B cell (primary cell): ENCODE data around the gene C18orf63. TPM values are rescaled to one million over a fixed set of nuclear protein-coding genes. Genes with fewer than 3 reads are reported as not detected.

ENCODE experiments used
- ATAC-seq: fragments of 200-7000 bp; cut with Tn5 transposase; one replicate; pipeline ENCODE4 v1.10.0; 2021; ENCODE audit warnings: low read depth, mild to moderate bottlenecking, moderate number of reproducible peaks, moderate library complexity
- CTCF ChIA-PET: fragments of 350-600 bp; sonication (Branson Sonifier 250); formaldehyde crosslinking; loops from one replicate; lab custom pipeline; 2021; ENCODE audit warnings: antibody characterized with exemption, inconsistent platforms; lab: Charles Lee
- POLR2A ChIA-PET: fragments of 350-600 bp; sonication (Branson Sonifier 250); formaldehyde crosslinking; loops from one replicate; lab custom pipeline; 2021; ENCODE audit warnings: antibody characterized with exemption; lab: Charles Lee
- DNase-seq: peaks from one replicate; pipeline ENCODE4 v3.0.0; 2013
- H2AFZ ChIP-seq: 2 replicates; pipeline ENCODE4 v1.6.1; 2012; ENCODE audit warnings: mild to moderate bottlenecking, low read depth, low read length; ENCODE audit not compliant: insufficient read depth, poor library complexity, severe bottlenecking
- H3K27ac ChIP-seq, 2 donors: 1 replicate in 1 of 2; 2 replicates in 1 of 2; pipeline ENCODE4 v1.5.1; 2012 to 2013; ENCODE audit warnings: low read length in 2 of 2, mild to moderate bottlenecking in 2 of 2, moderate library complexity in 1 of 2
- H3K27me3 ChIP-seq, 4 experiments: fragments of 200-600 bp in 1 of 4; sonication (generic) in 1 of 4; replicated peaks in 1 of 4; 1 replicate in 2 of 4; 2 replicates in 2 of 4; pipeline versions ENCODE4 v1.6.1 to v1.7.0; 2013 to 2016; ENCODE audit warnings: low read length in 3 of 4, mild to moderate bottlenecking in 2 of 4, mixed read lengths in 1 of 4, moderate library complexity in 1 of 4; ENCODE audit not compliant: insufficient read depth in 4 of 4, control insufficient read depth in 3 of 4; ENCODE audit errors: control extremely low read depth in 1 of 4
- H3K36me3 ChIP-seq, 2 experiments: replicated peaks in 1 of 2; 1 replicate in 1 of 2; 2 replicates in 1 of 2; pipeline versions ENCODE4 v1.6.1 to v1.7.1; 2013; ENCODE audit warnings: low read length in 1 of 2; ENCODE audit not compliant: insufficient read depth in 2 of 2, control insufficient read depth in 1 of 2; ENCODE audit errors: control extremely low read depth in 1 of 2, extremely low read depth in 1 of 2
- H3K4me1 ChIP-seq, 2 donors: fragments of 200-600 bp in 1 of 2; sonication (generic) in 1 of 2; 1 replicate in 1 of 2; 2 replicates in 1 of 2; pipeline versions ENCODE4 v1.5.1 to v1.6.1; 2013 to 2017; ENCODE audit warnings: low read length in 2 of 2; ENCODE audit not compliant: control insufficient read depth in 2 of 2, insufficient read depth in 2 of 2
- H3K4me2 ChIP-seq: replicated peaks from 2 replicates; pipeline ENCODE3; 2012; ENCODE audit warnings: mild to moderate bottlenecking, low read depth, low read length; ENCODE audit not compliant: poor library complexity, severe bottlenecking
- H3K4me3 ChIP-seq, 5 experiments: fragments of 200-600 bp in 1 of 5; sonication (generic) in 1 of 5; 1 replicate in 3 of 5; 2 replicates in 2 of 5; pipeline versions ENCODE4 v1.5.1 to v1.7.0; 2011 to 2016; ENCODE audit warnings: low read length in 4 of 5, mild to moderate bottlenecking in 4 of 5, low read depth in 2 of 5, control low read depth in 1 of 5, moderate library complexity in 1 of 5; ENCODE audit not compliant: insufficient read depth in 1 of 5; ENCODE audit errors: control extremely low read depth in 1 of 5, extremely low read depth in 1 of 5
- H3K79me2 ChIP-seq: fragments of 200-600 bp; sonication (generic); one replicate; pipeline ENCODE4 v1.6.0; 2016; ENCODE audit warnings: low read length; ENCODE audit not compliant: control insufficient read depth, insufficient read depth
- H3K9ac ChIP-seq: fragments of 200-600 bp; sonication (generic); 2 replicates; pipeline ENCODE4 v1.6.1; 2017; ENCODE audit warnings: mild to moderate bottlenecking, low read length, moderate library complexity
- H3K9me3 ChIP-seq, 3 donors: one replicate each; pipeline versions ENCODE4 v1.6.1 to v1.7.1; 2013; ENCODE audit warnings: low read length in 2 of 3; ENCODE audit not compliant: control insufficient read depth in 2 of 3, insufficient read depth in 1 of 3; ENCODE audit errors: control extremely low read depth in 1 of 3
- H4K20me1 ChIP-seq: 2 replicates; pipeline ENCODE4 v1.6.0; 2012; ENCODE audit warnings: mild to moderate bottlenecking, low read length; ENCODE audit not compliant: insufficient read depth, control insufficient read depth, poor library complexity, severe bottlenecking
- H3K27ac Mint-ChIP-seq: one replicate; pipeline ENCODE4 v1.8.0; 2021; ENCODE audit warnings: mixed read lengths
- H3K27me3 Mint-ChIP-seq: one replicate; pipeline ENCODE4 v1.8.0; 2021; ENCODE audit warnings: mixed read lengths
- H3K4me1 Mint-ChIP-seq: one replicate; pipeline ENCODE4 v1.8.0; 2021; ENCODE audit warnings: mixed read lengths
- H3K4me3 Mint-ChIP-seq: one replicate; pipeline ENCODE4 v1.8.0; 2021; ENCODE audit warnings: mixed read lengths
- H3K9me3 Mint-ChIP-seq: one replicate; pipeline ENCODE4 v1.8.0; 2022; ENCODE audit warnings: mixed read lengths; ENCODE audit not compliant: insufficient read depth
- EZH2 ChIP-seq: IDR thresholded peaks from 2 replicates; pipeline ENCODE4 v1.6.1; 2012; ENCODE audit warnings: borderline replicate concordance, low read depth, mild to moderate bottlenecking, moderate library complexity, low read length; ENCODE audit not compliant: insufficient read depth, poor library complexity, severe bottlenecking
- WGBS: methylation state at CpG from one replicate; pipeline ENCODE4 v1.1.5; 2013; ENCODE audit warnings: missing lambda C conversion rate; ENCODE audit not compliant: insufficient coverage; 5-methylcytosine and 5-hydroxymethylcytosine counted together
- intact Hi-C: fragments of 100-400 bp; cut with micrococcal nuclease; formaldehyde crosslinking; loops from one replicate; pipeline ENCODE4 v1.10.0; 2022
- polyA plus RNA-seq: library from polyadenylated mRNA; depleted of rRNA; stranded (reverse); fragments of >200 nt; gene quantifications from 2 replicates; pipeline ENCODE4 v1.2.3, GENCODE V29; 2012
- total RNA-seq, 2 donors: library from RNA; stranded (reverse); fragments of 120-200 nt in 1 of 2; gene quantifications; 1 replicate in 1 of 2; 2 replicates in 1 of 2; pipeline versions ENCODE4 v1.2.3 to v1.2.4, GENCODE V29; 2013 to 2022
- TF ChIP-seq, protein P1 (sequence below): fragments of 200-600 bp; IDR thresholded peaks from one replicate; pipeline ENCODE4 v1.8.0; 2022; ENCODE audit warnings: antibody characterized with exemption, mild to moderate bottlenecking

The C18orf63 gene
- total and polyA plus RNA-seq, 2 donors (not counting 1 experiment from before 2014, with no cell fraction given) = not detected

DNA sequence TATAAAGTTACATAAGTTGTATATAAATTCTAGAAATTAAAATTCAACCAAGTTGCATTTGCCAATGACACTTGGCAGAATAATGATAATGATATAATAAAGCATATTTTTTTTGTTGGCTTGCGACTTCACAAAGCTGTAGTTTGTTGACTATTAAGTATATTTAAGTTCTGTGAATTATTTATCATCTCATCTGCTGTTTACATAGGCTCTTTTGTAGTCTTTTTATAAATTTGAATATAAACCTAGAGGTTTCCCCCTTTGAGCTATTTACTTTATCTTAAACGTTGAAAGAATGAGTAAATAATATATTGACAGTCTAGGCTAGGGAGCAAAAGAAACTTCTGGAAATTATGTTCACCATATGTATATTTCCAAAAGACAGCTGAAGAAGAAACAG lies 32.9 kb downstream of the C18orf63 start:
- H4K20me1 ChIP-seq = no peaks in the 10 kb centered on the region
- intact Hi-C loops = no loop called here
- ChIA-PET CTCF (interaction anchor here (1.3 kb wide), 3 partner anchors 9 to 203 kb away, joined by 4 to 6 read pairs (median 5); no protein-coding TSS in a partner anchor), POLR2A (interaction anchor here (0.6 kb wide), 1 partner anchor 143 kb away, joined by 9 read pairs; no protein-coding TSS in a partner anchor)
- H3K4me1 ChIP-seq = no peaks in the 10 kb centered on the region
- ATAC-seq (no peak), DNase-seq (no peak)
- Mint-ChIP-seq H3K27me3 (no peaks in the 10 kb centered on the region), H3K4me3 (no peak overlapping the region), H3K9me3 (no peaks in the 10 kb centered on the region), H3K27ac (no peak overlapping the region), H3K4me1 (no peaks in the 10 kb centered on the region)
- no CpG with 5 or more reads among the region's 2 CpGs for WGBS
- no peak overlapping the region for H2AFZ ChIP-seq
- no peaks in the 10 kb centered on the region for H3K27me3 ChIP-seq
- no peak for TF ChIP-seq EZH2
- no peak overlapping the region for H3K27ac ChIP-seq
- H3K9ac ChIP-seq = no peak overlapping the region
- no peaks in the 10 kb centered on the region for H3K9me3 ChIP-seq
- no peak overlapping the region for H3K4me2 ChIP-seq
- H3K36me3 ChIP-seq = no peaks in the 10 kb centered on the region
- H3K4me3 ChIP-seq = no peak overlapping the region
- no peaks in the 10 kb centered on the region for H3K79me2 ChIP-seq

DNA sequence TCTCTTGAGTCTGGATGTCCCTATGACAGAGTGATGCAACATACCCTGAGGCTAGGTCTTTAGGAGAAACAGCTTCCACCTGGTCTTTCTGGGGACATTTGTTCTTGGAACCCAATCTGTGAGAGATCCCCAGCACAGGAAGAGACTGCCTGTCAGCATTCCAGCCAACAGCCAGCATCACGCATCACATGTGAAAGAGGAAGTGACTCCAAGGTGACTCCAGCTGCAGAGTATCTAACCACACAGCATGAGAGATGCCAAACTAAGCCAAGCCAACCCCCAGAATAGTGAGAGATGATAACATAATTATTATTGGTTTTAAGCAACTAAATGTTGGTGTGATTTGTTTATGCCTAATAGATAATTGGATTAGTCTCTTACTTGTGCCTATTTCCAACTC lies 35.7 kb downstream of the C18orf63 start:
- Histone ChIP-seq H3K9ac (no peak overlapping the region), H3K4me3 (no peak overlapping the region), H3K4me1 (peaks cover 0 to under 1% of the 10 kb centered on the region in 2 donors), H4K20me1 (no peaks in the 10 kb centered on the region), H3K9me3 (no peaks in the 10 kb centered on the region), H3K4me2 (no peak overlapping the region), H3K36me3 (no peaks in the 10 kb centered on the region), H3K27me3 (no peaks in the 10 kb centered on the region), H3K79me2 (no peaks in the 10 kb centered on the region), H2AFZ (no peak overlapping the region), H3K27ac (no peak overlapping the region)
- TF ChIP-seq EZH2 = no peak
- TF ChIP-seq, protein P1, sequence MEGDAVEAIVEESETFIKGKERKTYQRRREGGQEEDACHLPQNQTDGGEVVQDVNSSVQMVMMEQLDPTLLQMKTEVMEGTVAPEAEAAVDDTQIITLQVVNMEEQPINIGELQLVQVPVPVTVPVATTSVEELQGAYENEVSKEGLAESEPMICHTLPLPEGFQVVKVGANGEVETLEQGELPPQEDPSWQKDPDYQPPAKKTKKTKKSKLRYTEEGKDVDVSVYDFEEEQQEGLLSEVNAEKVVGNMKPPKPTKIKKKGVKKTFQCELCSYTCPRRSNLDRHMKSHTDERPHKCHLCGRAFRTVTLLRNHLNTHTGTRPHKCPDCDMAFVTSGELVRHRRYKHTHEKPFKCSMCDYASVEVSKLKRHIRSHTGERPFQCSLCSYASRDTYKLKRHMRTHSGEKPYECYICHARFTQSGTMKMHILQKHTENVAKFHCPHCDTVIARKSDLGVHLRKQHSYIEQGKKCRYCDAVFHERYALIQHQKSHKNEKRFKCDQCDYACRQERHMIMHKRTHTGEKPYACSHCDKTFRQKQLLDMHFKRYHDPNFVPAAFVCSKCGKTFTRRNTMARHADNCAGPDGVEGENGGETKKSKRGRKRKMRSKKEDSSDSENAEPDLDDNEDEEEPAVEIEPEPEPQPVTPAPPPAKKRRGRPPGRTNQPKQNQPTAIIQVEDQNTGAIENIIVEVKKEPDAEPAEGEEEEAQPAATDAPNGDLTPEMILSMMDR = no peak
- WGBS = no CpG with 5 or more reads among the region's 1 CpG
- Mint-ChIP-seq H3K9me3 (no peaks in the 10 kb centered on the region), H3K4me3 (no peak overlapping the region), H3K27ac (no peak overlapping the region), H3K4me1 (peaks cover under 1% of the 10 kb centered on the region), H3K27me3 (no peaks in the 10 kb centered on the region)
- DNase-seq = peak; percentile 9
- ChIA-PET CTCF (interaction anchor here (0.6 to 5.6 kb wide), 4 partner anchors 9 to 199 kb away, joined by 3 to 84 read pairs (median 4); no protein-coding TSS in a partner anchor), POLR2A (no interaction called here)
- no peak for ATAC-seq
- intact Hi-C loops = no loop called here
